Measurements from ENCODE around the gene SPATA3. TPM values are rescaled to one million over a fixed set of nuclear protein-coding genes. Genes with fewer than 3 reads are reported as not detected.

Gene SPATA3
- total RNA-seq, 1 donor from 2014 or later = not detected

DNA sequence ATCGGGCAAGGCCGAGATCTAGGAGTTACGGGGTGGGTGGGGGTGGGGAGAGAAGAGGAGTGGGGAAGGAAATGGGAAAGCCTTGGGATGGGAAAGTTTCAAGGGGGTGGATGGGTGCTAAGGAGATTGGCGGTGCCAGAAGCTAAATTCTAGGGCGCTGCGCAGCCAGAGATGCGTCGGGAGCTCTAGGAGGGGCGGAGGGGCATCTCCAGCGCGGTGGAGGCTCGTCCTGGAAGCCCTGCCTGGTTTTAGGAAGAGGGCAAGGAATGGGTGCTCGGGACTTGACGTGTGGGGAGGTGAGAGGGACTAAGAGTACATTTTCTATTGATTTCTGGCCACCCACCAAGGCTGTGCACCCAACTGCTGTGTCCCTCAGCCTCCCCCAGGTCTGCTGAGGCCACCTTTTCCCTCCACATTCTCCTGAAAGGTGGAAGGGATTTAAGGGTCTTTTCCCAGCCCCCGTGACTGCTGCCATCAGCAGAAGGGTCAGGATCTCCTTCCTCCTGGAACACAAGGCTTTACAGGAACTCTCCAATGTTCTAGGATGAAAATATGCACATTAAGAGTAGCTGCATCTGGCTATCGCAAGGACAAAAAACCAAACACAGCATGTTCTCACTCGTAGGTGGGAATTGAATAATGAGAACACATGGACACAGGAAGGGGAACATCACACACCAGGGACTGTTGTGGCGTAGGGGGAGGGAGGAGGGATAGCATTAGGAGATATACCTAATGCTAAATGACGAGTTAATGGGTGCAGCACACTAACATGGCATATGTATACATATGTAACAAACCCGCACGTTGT, 42.8 kb downstream of the SPATA3 start:
- TF ChIP-seq, protein P1, sequence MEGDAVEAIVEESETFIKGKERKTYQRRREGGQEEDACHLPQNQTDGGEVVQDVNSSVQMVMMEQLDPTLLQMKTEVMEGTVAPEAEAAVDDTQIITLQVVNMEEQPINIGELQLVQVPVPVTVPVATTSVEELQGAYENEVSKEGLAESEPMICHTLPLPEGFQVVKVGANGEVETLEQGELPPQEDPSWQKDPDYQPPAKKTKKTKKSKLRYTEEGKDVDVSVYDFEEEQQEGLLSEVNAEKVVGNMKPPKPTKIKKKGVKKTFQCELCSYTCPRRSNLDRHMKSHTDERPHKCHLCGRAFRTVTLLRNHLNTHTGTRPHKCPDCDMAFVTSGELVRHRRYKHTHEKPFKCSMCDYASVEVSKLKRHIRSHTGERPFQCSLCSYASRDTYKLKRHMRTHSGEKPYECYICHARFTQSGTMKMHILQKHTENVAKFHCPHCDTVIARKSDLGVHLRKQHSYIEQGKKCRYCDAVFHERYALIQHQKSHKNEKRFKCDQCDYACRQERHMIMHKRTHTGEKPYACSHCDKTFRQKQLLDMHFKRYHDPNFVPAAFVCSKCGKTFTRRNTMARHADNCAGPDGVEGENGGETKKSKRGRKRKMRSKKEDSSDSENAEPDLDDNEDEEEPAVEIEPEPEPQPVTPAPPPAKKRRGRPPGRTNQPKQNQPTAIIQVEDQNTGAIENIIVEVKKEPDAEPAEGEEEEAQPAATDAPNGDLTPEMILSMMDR (IDR thresholded peaks at IDR 0.05) = no peak
- Histone ChIP-seq H3K4me3 (no peak overlapping the region), H3K9me3 (no peaks in the 10 kb centered on the region), H3K27ac (no peak overlapping the region), H3K4me1 (no peaks in the 10 kb centered on the region), H3K36me3 (no peaks in the 10 kb centered on the region), H3K27me3 (peaks cover 60% of the 10 kb centered on the region)
- intact Hi-C loops (cut with DNase I) = no loop called here
- DNase-seq (no peak), ATAC-seq (no peak)

GRCh38 chr2:231039294-231039664, 43.4 kb downstream of the SPATA3 start:
- DNase-seq (no peak), ATAC-seq (no peak)
- H3K4me3 ChIP-seq = no peak overlapping the region
- H3K9me3 ChIP-seq = no peaks in the 10 kb centered on the region
- H3K4me1 ChIP-seq = no peaks in the 10 kb centered on the region
- no peak overlapping the region for H3K27ac ChIP-seq
- peaks cover 60% of the 10 kb centered on the region for H3K27me3 ChIP-seq
- TF ChIP-seq, protein P1 (IDR thresholded peaks at IDR 0.05) = no peak
- no peaks in the 10 kb centered on the region for H3K36me3 ChIP-seq
- intact Hi-C loops (cut with DNase I) = no loop called here

DNA sequence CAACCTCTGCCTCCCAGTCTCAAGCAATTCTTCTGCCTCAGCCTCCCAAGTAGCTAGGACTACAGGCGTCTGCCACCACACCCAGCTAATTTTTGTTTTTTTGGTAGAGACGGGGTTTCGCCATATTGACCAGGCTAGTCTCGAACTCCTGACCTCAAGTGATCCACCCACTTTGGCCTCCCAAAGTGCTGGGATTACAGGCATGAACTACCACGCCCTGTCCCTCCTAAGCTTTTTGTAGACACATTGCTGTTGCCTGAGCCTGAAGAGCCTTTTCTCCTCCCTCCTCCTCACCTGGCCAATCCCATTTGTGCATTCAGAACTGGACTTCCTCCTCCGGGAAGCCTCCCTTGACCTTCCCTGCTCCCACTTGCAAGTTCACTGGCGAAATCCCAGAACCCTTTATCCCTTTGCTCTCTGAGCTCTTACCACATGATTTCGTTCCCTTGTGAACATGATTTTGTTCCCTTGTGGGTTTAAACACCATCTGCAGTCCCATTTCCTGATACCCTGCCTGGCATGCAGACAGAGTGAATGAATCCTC, 44.0 kb downstream of the SPATA3 start:
- no peak overlapping the region for H3K4me3 ChIP-seq
- TF ChIP-seq, protein P1 (IDR thresholded peaks at IDR 0.05) = no peak
- no peaks in the 10 kb centered on the region for H3K9me3 ChIP-seq
- ATAC-seq = no peak
- H3K27me3 ChIP-seq = peaks cover 59% of the 10 kb centered on the region
- H3K36me3 ChIP-seq = no peaks in the 10 kb centered on the region
- DNase-seq = no peak
- intact Hi-C loops (cut with DNase I) = no loop called here
- no peak overlapping the region for H3K27ac ChIP-seq
- no peaks in the 10 kb centered on the region for H3K4me1 ChIP-seq

DNA sequence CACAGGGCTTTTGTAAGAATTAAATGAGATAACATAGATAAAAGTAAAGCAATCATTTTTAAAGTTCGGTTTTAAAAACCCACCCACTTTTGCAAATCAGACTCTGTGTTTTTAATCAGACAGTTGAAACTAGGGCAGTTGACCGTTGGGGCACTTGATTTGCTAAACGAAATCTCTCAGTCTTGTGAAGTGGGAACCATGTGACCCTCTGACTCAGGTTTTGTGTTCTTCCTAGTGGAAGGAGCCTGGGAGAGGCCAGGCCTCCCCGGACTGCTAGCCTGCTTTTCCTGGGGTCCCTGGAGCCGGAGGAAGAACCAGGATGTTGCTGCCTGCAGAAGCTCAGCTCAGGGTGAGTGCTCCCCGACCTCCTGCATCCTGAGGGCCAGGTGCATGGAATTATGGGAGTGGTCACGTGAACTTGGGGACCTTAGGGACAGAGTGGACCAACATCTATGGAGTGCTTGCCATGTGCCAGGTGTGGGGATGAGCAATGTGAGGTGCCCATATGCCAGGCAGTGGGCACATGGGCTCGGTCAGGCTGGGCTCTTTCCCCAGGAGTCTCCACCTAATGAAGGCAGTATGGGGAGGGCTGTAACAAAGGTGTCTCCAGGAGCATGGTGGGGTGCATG, 45.3 kb downstream of the SPATA3 start:
- TF ChIP-seq, protein P1 (IDR thresholded peaks at IDR 0.05) = no peak
- Histone ChIP-seq H3K9me3 (no peaks in the 10 kb centered on the region), H3K27ac (no peak overlapping the region), H3K27me3 (peaks cover 46% of the 10 kb centered on the region), H3K36me3 (no peaks in the 10 kb centered on the region), H3K4me3 (no peak overlapping the region), H3K4me1 (no peaks in the 10 kb centered on the region)
- no peak for ATAC-seq
- no peak for DNase-seq
- intact Hi-C loops (cut with DNase I) = no loop called here

DNA sequence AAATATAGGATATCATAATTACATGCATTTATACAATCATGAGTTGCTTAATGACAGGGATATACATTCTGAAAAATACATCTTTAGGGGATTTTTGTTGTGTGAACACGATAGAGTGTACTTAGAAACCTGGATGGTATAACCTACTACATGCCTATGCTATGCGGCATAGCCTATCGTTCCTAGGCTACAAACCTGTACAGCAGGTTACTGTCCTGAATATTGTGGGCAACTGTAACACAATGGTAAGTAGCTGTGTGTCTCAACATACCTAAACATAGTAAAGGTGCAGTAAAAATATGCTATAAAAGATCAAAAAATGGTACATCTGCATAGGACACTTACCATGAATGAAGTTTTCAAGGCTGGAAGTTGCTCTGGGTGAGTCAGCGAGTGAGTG, 47.9 kb downstream of the SPATA3 start:
- intact Hi-C loops (cut with DNase I) = no loop called here
- Histone ChIP-seq H3K27ac (no peak overlapping the region), H3K4me1 (no peaks in the 10 kb centered on the region), H3K36me3 (no peaks in the 10 kb centered on the region), H3K27me3 (peaks cover 38% of the 10 kb centered on the region), H3K4me3 (no peak overlapping the region), H3K9me3 (no peaks in the 10 kb centered on the region)
- ATAC-seq = no peak
- DNase-seq = no peak
- TF ChIP-seq, protein P1 (IDR thresholded peaks at IDR 0.05) = no peak
